Ovary (tissue), 9 donors: ENCODE data around the gene HTR3A. TPM values are rescaled to one million over a fixed set of nuclear protein-coding genes. Genes with fewer than 3 reads are reported as not detected.

Source experiments
- DNase-seq, 5 donors: peaks; one replicate each; pipeline ENCODE4 v3.0.0-alpha.2; 2019 to 2020
- H3K27ac ChIP-seq, 2 donors: fragments of 200-600 bp; one replicate each; pipeline versions ENCODE4 v1.5.1 to v1.8.0; 2019 to 2022
- H3K27me3 ChIP-seq: fragments of 200-600 bp; one replicate; pipeline ENCODE4 v1.8.0; 2022
- H3K36me3 ChIP-seq: fragments of 200-600 bp; sonication (generic); one replicate; pipeline ENCODE4 v1.5.1; 2019
- H3K4me1 ChIP-seq: one replicate; pipeline ENCODE4 v1.8.1; 2013; ENCODE audit warnings: mild to moderate bottlenecking, moderate library complexity; ENCODE audit not compliant: insufficient read depth
- H3K4me3 ChIP-seq: fragments of 200-600 bp; sonication (generic); one replicate; pipeline ENCODE4 v1.5.1; 2017
- H3K9me3 ChIP-seq, 2 donors: fragments of 200-600 bp in 1 of 2; sonication (generic) in 1 of 2; one replicate each; pipeline versions ENCODE4 v1.5.1 to v1.8.1; 2013 to 2019; ENCODE audit warnings: mild to moderate bottlenecking in 1 of 2, moderate library complexity in 1 of 2
- CTCF ChIP-seq, 3 donors: fragments of 450-650 bp in 2 of 3; fragments of 200-600 bp in 1 of 3; IDR thresholded peaks; one replicate each; pipeline versions ENCODE4 v1.5.1 to v1.8.0; 2016 to 2022; ENCODE audit warnings: antibody characterized with exemption in 3 of 3, mild to moderate bottlenecking in 1 of 3
- EP300 ChIP-seq: sonication (generic); formaldehyde crosslinking; IDR thresholded peaks from one replicate; pipeline ENCODE4 v1.6.1; 2017; ENCODE audit warnings: antibody characterized with exemption
- POLR2A ChIP-seq: fragments of 450-650 bp; IDR thresholded peaks from one replicate; pipeline ENCODE4 v1.6.1; 2017; ENCODE audit warnings: antibody characterized with exemption, mild to moderate bottlenecking, moderate library complexity
- WGBS, 3 donors: extraction: QIAGEN DNeasy Blood & Tissue Kit in 1 of 3; methylation state at CpG; one replicate each; pipeline versions ENCODE4 v1.1.5 to v1.1.7; 2013 to 2017; 5-methylcytosine and 5-hydroxymethylcytosine counted together
- intact Hi-C, 4 donors: fragments of 100-400 bp; cut with DNase I; formaldehyde crosslinking; loops; one replicate each; pipeline versions ENCODE4 v1.11.0 to v1.15.1; 2022 to 2023
- polyA plus RNA-seq, 2 donors: library from polyadenylated mRNA; stranded (reverse); fragments of 200-250 nt in 1 of 2; fragments of 350-450 nt in 1 of 2; fragmentation: Illumina TruSeq in 1 of 2; extraction: RNeasy Lipid Tissue Mini Kit (QIAGEN cat#74804) in 1 of 2; gene quantifications; one replicate each; pipeline ENCODE4 v1.2.3, GENCODE V29; 2013 to 2014
- total RNA-seq, 7 donors: library from RNA; depleted of rRNA in 2 of 7; stranded (reverse); fragments of >200 nt in 2 of 7; fragmentation: NEBNext Ultra II Directional in 3 of 7; extraction: Animal tissue kit (Norgen Biotek cat#: 25700) in 3 of 7; gene quantifications; one replicate each; pipeline versions ENCODE4 v1.1.0 to v1.2.4, GENCODE V29; 2016 to 2023
- donor health status: DM: no; HTN: no; CAD: no; lungs with moderate emphysema.
- donor health status: DM: no; HTN: no; CAD: no.
- donor health status: Bipolar disorder and iron deficiency.
- donor health status: DM: yes; HTN: yes; CAD: no.
- donor health status: DM: no; HTN: no; CAD: no.
- donor health status: DM: yes; HTN: yes; CAD: no.

The HTR3A gene
- total and polyA plus RNA-seq, 9 donors: not detected

DNA sequence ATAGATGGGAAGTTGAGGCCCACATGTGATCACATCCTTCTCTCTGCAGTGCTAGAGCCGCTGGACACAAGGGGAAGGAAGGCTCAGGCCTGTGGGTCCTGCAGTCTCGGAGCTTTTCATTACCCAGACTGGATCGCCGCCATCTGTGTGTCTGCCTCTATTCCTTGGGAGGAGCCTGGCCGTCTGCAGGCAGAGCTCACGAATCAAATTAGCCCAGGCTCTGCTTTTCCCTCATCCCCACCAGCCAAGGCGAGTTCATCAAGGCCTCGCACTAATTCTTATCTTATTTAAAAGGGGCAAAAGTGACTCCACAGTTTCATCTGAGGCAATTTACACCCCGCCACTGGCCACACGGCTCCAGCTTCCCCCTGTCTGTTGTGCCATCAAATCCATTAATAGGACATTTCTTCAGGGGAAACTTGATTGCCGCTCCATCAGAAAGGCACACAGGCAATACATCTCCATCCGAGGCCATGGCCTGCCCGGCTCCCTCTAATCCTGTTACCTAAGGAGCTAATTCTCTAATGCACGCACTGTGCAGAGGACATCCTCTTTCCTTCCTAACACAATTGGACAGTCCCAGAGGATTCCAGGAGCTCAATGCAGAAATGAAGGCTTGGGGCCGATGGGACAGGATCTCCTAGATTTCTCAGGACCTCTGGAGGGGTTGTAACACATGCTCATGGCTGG lies 3.3 kb upstream of the HTR3A start:
- TF ChIP-seq CTCF (IDR thresholded peaks at IDR 0.05) (no peak), POLR2A (no peak), EP300 (no peak)
- no peak overlapping the region for H3K27ac ChIP-seq
- peaks cover 2% of the 10 kb centered on the region for H3K4me1 ChIP-seq
- 74 to 79% (median 77%) methylated on average over 15 of the region's 15 CpGs for WGBS, 3 donors
- no peaks in the 10 kb centered on the region for H3K27me3 ChIP-seq
- DNase-seq: no peak
- intact Hi-C loops: no loop called here
- H3K36me3 ChIP-seq: no peaks in the 10 kb centered on the region
- H3K9me3 ChIP-seq: no peaks in the 10 kb centered on the region
- H3K4me3 ChIP-seq: no peak overlapping the region

- H3K4me1 ChIP-seq: peaks cover 2% of the 10 kb centered on the region
- H3K36me3 ChIP-seq: no peaks in the 10 kb centered on the region
- no peaks in the 10 kb centered on the region for H3K27me3 ChIP-seq
- TF ChIP-seq CTCF (IDR thresholded peaks at IDR 0.05): no peak
- no peak for TF ChIP-seq EP300
- no peak for TF ChIP-seq POLR2A
- intact Hi-C loops: no loop called here
- no peaks in the 10 kb centered on the region for H3K9me3 ChIP-seq
- no peak overlapping the region for H3K27ac ChIP-seq
- 72 to 80% (median 79%) methylated on average over 4 of the region's 4 CpGs for WGBS, 3 donors
- H3K4me3 ChIP-seq: no peak overlapping the region
- no peak for DNase-seq
Observed at GRCh38 chr11:113977071-113977490, 2.2 kb downstream of the HTR3A start.

DNA sequence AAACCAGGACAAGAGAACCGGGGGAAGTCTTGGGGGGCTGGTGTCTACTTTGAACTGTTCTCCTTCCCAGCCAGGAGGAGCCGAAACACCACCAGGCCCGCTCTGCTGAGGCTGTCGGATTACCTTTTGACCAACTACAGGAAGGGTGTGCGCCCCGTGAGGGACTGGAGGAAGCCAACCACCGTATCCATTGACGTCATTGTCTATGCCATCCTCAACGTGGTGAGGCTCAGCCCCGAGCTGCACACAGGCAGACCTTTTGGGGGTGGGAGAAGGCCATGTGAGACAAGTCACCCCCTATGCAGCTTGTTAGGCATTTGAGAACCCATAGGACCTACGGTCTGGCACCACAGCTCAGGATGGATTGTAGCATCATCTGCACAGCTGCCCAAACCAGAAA lies 2.8 kb downstream of the HTR3A start:
- Histone ChIP-seq H3K27ac (no peak overlapping the region), H3K9me3 (no peaks in the 10 kb centered on the region), H3K36me3 (no peaks in the 10 kb centered on the region), H3K27me3 (no peaks in the 10 kb centered on the region), H3K4me3 (no peak overlapping the region), H3K4me1 (peaks cover 2% of the 10 kb centered on the region)
- no peak for TF ChIP-seq CTCF (IDR thresholded peaks at IDR 0.05)
- no peak for TF ChIP-seq POLR2A
- TF ChIP-seq EP300: no peak
- WGBS, 3 donors: 87 to 92% (median 90%) methylated on average over 11 of the region's 11 CpGs
- intact Hi-C loops: no loop called here
- DNase-seq: no peak

- intact Hi-C loops: no loop called here
- no peaks in the 10 kb centered on the region for H3K36me3 ChIP-seq
- 14 to 20% (median 17%) methylated on average over 1 of the region's 1 CpG for WGBS, 3 donors
- TF ChIP-seq POLR2A (no peak), CTCF (IDR thresholded peaks at IDR 0.05) (no peak), EP300 (no peak)
- no peak for DNase-seq
- no peaks in the 10 kb centered on the region for H3K9me3 ChIP-seq
- no peak overlapping the region for H3K4me3 ChIP-seq
- no peaks in the 10 kb centered on the region for H3K27me3 ChIP-seq
- H3K27ac ChIP-seq: no peak overlapping the region
- H3K4me1 ChIP-seq: peaks cover 2% of the 10 kb centered on the region
Observed at GRCh38 chr11:113979431-113979830, 4.5 kb downstream of the HTR3A start.
